A172 (cell line): ENCODE results near the gene PADI4. TPM values are rescaled to one million over a fixed set of nuclear protein-coding genes. Genes with fewer than 3 reads are reported as not detected.
A peak's percentile ranks its signal among the peaks of the same experiment; 100 is the strongest.

Experiments
- DNase-seq: peaks from one replicate; pipeline ENCODE4 v3.0.0-alpha.2; 2015; ENCODE audit warnings: low spot score
- total RNA-seq: library from RNA; depleted of rRNA; stranded (reverse); fragments of >200 nt; shearing (Covaris generic); gene quantifications from 2 replicates; pipeline ENCODE4 v1.2.3, GENCODE V29; 2014

The PADI4 gene
- total RNA-seq, 1 experiment from 2014 or later: 0.29 TPM

- DNase-seq: no peak
Observed at GRCh38 chr1:17281775-17282181, 26.2 kb upstream of the PADI4 start.

- DNase-seq: no peak
Observed at GRCh38 chr1:17282836-17283235, 25.2 kb upstream of the PADI4 start.

- no peak for DNase-seq
Observed at GRCh38 chr1:17286646-17287045, 21.4 kb upstream of the PADI4 start.

GRCh38 chr1:17287130-17287776 lies 20.7 kb upstream of the PADI4 start:
- DNase-seq: peak; percentile 81

GRCh38 chr1:17289721-17290120 lies 18.3 kb upstream of the PADI4 start:
- peak; percentile 72 for DNase-seq

GRCh38 chr1:17290553-17290952 lies 17.4 kb upstream of the PADI4 start:
- DNase-seq: no peak

- no peak for DNase-seq
Observed at GRCh38 chr1:17292299-17293160, 15.5 kb upstream of the PADI4 start.

GRCh38 chr1:17293681-17294425 lies 14.1 kb upstream of the PADI4 start:
- no peak for DNase-seq

GRCh38 chr1:17295292-17295691 lies 12.7 kb upstream of the PADI4 start:
- no peak for DNase-seq

- no peak for DNase-seq
Observed at GRCh38 chr1:17296086-17296485, 11.9 kb upstream of the PADI4 start.

GRCh38 chr1:17297991-17298390 lies 10.0 kb upstream of the PADI4 start:
- no peak for DNase-seq

- no peak for DNase-seq
Observed at GRCh38 chr1:17301767-17302166, 6.2 kb upstream of the PADI4 start.

- DNase-seq: no peak
Observed at GRCh38 chr1:17304151-17304825, 3.7 kb upstream of the PADI4 start.

- no peak for DNase-seq
Observed at GRCh38 chr1:17304826-17305175, 3.2 kb upstream of the PADI4 start.

- DNase-seq: no peak
Observed at GRCh38 chr1:17305576-17306095, 2.4 kb upstream of the PADI4 start.

- DNase-seq: no peak
Observed at GRCh38 chr1:17306407-17306806, 1.6 kb upstream of the PADI4 start.

- no peak for DNase-seq
Observed at GRCh38 chr1:17306921-17307320, 1.1 kb upstream of the PADI4 start.

- DNase-seq: no peak
Observed at GRCh38 chr1:17307329-17307728, 668 bp upstream of the PADI4 start.

- no peak for DNase-seq
Observed at GRCh38 chr1:17308593-17308992, 596 bp downstream of the PADI4 start.

- DNase-seq: no peak
Observed at GRCh38 chr1:17309426-17310067, 1.6 kb downstream of the PADI4 start.

- DNase-seq: no peak
Observed at GRCh38 chr1:17310068-17310640, 2.2 kb downstream of the PADI4 start.
